HepG2 (cell line): Measurements from ENCODE around the gene MIEF1. TPM values are rescaled to one million over a fixed set of nuclear protein-coding genes. Genes with fewer than 3 reads are reported as not detected.
A peak's percentile ranks its signal among the peaks of the same experiment; 100 is the strongest.

Experiments
- ATAC-seq: fragments of 200-7000 bp; cut with Tn5 transposase; 3 replicates; pipeline ENCODE4 v1.9.1; 2020; ENCODE audit warnings: mild to moderate bottlenecking, moderate library complexity
- BruUV-seq: library from RNA; stranded (reverse); fragments of 400-500 nt; replicated peaks from 2 replicates; lab custom pipeline; 2021; lab: Mats Ljungman, UMichigan
- CTCF ChIA-PET: fragments of 300-600 bp; formaldehyde crosslinking; extraction: SDS; loops from one replicate; lab custom pipeline; 2021; ENCODE audit warnings: low total read pairs, inconsistent platforms, low intra/inter-chr PET ratio; lab: Yijun Ruan, JAX
- POLR2A ChIA-PET: fragments of 350-600 bp; sonication (Branson Sonifier 250); formaldehyde crosslinking; loops from one replicate; lab custom pipeline; 2020; ENCODE audit warnings: antibody characterized with exemption, inconsistent platforms; lab: Yijun Ruan, JAX
- DNase-seq: peaks from one replicate; pipeline ENCODE4 v3.0.0-alpha.2; 2015; ENCODE audit warnings: low spot score
- FAIRE-seq: peaks from 3 replicates; lab custom pipeline; 2011; peaks lifted over from hg19 to GRCh38; lab: Jason Lieb, UNC
- H2AFZ ChIP-seq: one replicate; pipeline ENCODE4 v1.6.1; 2011; ENCODE audit warnings: low read length, inconsistent platforms
- H3K27ac ChIP-seq: fragments of 300-600 bp; 3 replicates; pipeline ENCODE4 v1.8.0; 2011; ENCODE audit warnings: mixed run types, mild to moderate bottlenecking, mixed read lengths, low read length, inconsistent platforms; ENCODE audit not compliant: insufficient read depth; ENCODE audit errors: extremely low read length
- H3K27me3 ChIP-seq, 2 experiments: fragments of 200-600 bp in 1 of 2; 2 replicates in 1 of 2; 3 replicates in 1 of 2; pipeline versions ENCODE4 v1.6.0 to v1.8.0; 2011; ENCODE audit warnings: low read length in 2 of 2, mild to moderate bottlenecking in 2 of 2, moderate library complexity in 2 of 2, inconsistent platforms in 1 of 2; ENCODE audit not compliant: insufficient read depth in 2 of 2, control insufficient read depth in 1 of 2
- H3K36me3 ChIP-seq, 2 experiments: fragments of 200-600 bp in 1 of 2; replicated peaks in 1 of 2; 2 replicates in 1 of 2; 3 replicates in 1 of 2; pipeline versions ENCODE4 v1.5.1 to v1.8.0; 2011; ENCODE audit warnings: low read length in 2 of 2, inconsistent platforms in 1 of 2; ENCODE audit not compliant: insufficient read depth in 2 of 2, control insufficient read depth in 1 of 2
- H3K4me1 ChIP-seq: 2 replicates; pipeline ENCODE4 v1.5.1; 2012; ENCODE audit warnings: low read length, inconsistent platforms; ENCODE audit not compliant: insufficient read depth
- H3K4me2 ChIP-seq: 2 replicates; pipeline ENCODE4 v1.6.0; 2011; ENCODE audit warnings: low read depth, low read length, inconsistent platforms
- H3K4me3 ChIP-seq, 3 experiments: fragments of 200-600 bp in 1 of 3; sonication (generic), shearing (Covaris generic) in 1 of 3; replicated peaks in 1 of 3; 2 replicates each; pipeline ENCODE4 v1.5.1; 2011 to 2016; ENCODE audit warnings: low read length in 3 of 3, inconsistent platforms in 2 of 3, low read depth in 2 of 3, mild to moderate bottlenecking in 2 of 3, control low read depth in 1 of 3, mixed read lengths in 1 of 3; ENCODE audit not compliant: insufficient read depth in 1 of 3
- H3K79me2 ChIP-seq: one replicate; pipeline ENCODE4 v1.6.1; 2011; ENCODE audit warnings: low read length, inconsistent platforms; ENCODE audit not compliant: insufficient read depth
- H3K9ac ChIP-seq: 2 replicates; pipeline ENCODE4 v1.6.0; 2011; ENCODE audit warnings: mild to moderate bottlenecking, low read depth, low read length, inconsistent platforms; ENCODE audit not compliant: insufficient read depth
- H3K9me3 ChIP-seq: 2 replicates; pipeline ENCODE4 v1.5.1; 2012; ENCODE audit warnings: mild to moderate bottlenecking, low read length
- H4K20me1 ChIP-seq: 2 replicates; pipeline ENCODE4 v1.6.0; 2011; ENCODE audit warnings: inconsistent platforms, mild to moderate bottlenecking, low read length, moderate library complexity; ENCODE audit not compliant: insufficient read depth
- CEBPB ChIP-seq: IDR thresholded peaks from 2 replicates; pipeline ENCODE4 v1.6.1; 2011; ENCODE audit warnings: low read depth, low read length, improper control_type of control experiment, borderline replicate concordance
- NFRKB ChIP-seq: fragments of 450-650 bp; IDR thresholded peaks from 2 replicates; pipeline ENCODE4 v1.6.1; 2017
- SKI ChIP-seq: fragments of 450-650 bp; IDR thresholded peaks from one replicate; pipeline ENCODE4 v1.6.1; 2018; ENCODE audit warnings: mild to moderate bottlenecking; ENCODE audit not compliant: partially characterized antibody
- ZFX ChIP-seq: sonication (generic); formaldehyde crosslinking; IDR thresholded peaks from 2 replicates; pipeline ENCODE4 v1.4.0; 2020; ENCODE audit warnings: mild to moderate bottlenecking, low read depth, missing genetic modification reagents, moderate library complexity
- ZNF121 ChIP-seq: sonication (generic); formaldehyde crosslinking; IDR thresholded peaks from 2 replicates; pipeline ENCODE4 v1.5.0; 2020; ENCODE audit warnings: mild to moderate bottlenecking, missing genetic modification reagents
- ZNF780A ChIP-seq: sonication (generic); formaldehyde crosslinking; IDR thresholded peaks from 2 replicates; pipeline ENCODE4 v1.8.0; 2022; ENCODE audit warnings: mild to moderate bottlenecking, missing genetic modification reagents, moderate library complexity
- WGBS: methylation state at CpG from one replicate; pipeline ENCODE4 v1.1.6; 2017; ENCODE audit warnings: low lambda C conversion rate; 5-methylcytosine and 5-hydroxymethylcytosine counted together
- in situ Hi-C: cut with HindIII; loops from 2 replicates; pipeline ENCODE4 v1.10.0; 2017; ENCODE audit warnings: low pct_unique_long_range_greater_than_20kb; ENCODE audit not compliant: extremely low pct_ligation_motif_present
- intact Hi-C: fragments of 100-400 bp; cut with micrococcal nuclease; formaldehyde crosslinking; loops from one replicate; pipeline ENCODE4 v1.10.0; 2022; ENCODE audit not compliant: unreplicated experiment
- polyA plus RNA-seq, 8 experiments: library from polyadenylated mRNA; depleted of rRNA in 3 of 8; stranded (reverse) in 7 of 8; unstranded in 1 of 8; fragments of >200 nt; fragmentation: Illumina TruSeq in 4 of 8; extraction: Trizol in 4 of 8; gene quantifications; 2 replicates each; pipeline versions ENCODE4 v1.2.1 to v1.2.3, GENCODE V29; 2011 to 2016; ENCODE audit warnings: low read depth in 4 of 8, missing spikeins in 1 of 8, mixed read lengths in 1 of 8; ENCODE audit not compliant: insufficient read depth in 1 of 8
- total RNA-seq, 5 experiments: library from RNA; depleted of rRNA; stranded (reverse); fragments of >200 nt; fragmentation: Illumina TruSeq; extraction: Trizol; gene quantifications; 2 replicates each; pipeline ENCODE4 v1.2.3, GENCODE V29; 2016; ENCODE audit warnings: low read depth in 1 of 5
- TF ChIP-seq, protein P1 (sequence below): sonication (generic); formaldehyde crosslinking; IDR thresholded peaks from 2 replicates; pipeline ENCODE4 v1.9.0; 2021; ENCODE audit warnings: missing genetic modification reagents, mild to moderate bottlenecking, borderline replicate concordance
- TF ChIP-seq, protein P2 (sequence below): sonication (generic); formaldehyde crosslinking; IDR thresholded peaks from 2 replicates; pipeline ENCODE4 v1.5.0; 2020; ENCODE audit warnings: mild to moderate bottlenecking, missing genetic modification reagents, borderline replicate concordance

The MIEF1 gene
- total and polyA plus RNA-seq, 2 of the 13 experiments (the other 11 are each of a cell fraction or from before 2014, with no cell fraction given), result 21.7 to 34.8 TPM

DNA sequence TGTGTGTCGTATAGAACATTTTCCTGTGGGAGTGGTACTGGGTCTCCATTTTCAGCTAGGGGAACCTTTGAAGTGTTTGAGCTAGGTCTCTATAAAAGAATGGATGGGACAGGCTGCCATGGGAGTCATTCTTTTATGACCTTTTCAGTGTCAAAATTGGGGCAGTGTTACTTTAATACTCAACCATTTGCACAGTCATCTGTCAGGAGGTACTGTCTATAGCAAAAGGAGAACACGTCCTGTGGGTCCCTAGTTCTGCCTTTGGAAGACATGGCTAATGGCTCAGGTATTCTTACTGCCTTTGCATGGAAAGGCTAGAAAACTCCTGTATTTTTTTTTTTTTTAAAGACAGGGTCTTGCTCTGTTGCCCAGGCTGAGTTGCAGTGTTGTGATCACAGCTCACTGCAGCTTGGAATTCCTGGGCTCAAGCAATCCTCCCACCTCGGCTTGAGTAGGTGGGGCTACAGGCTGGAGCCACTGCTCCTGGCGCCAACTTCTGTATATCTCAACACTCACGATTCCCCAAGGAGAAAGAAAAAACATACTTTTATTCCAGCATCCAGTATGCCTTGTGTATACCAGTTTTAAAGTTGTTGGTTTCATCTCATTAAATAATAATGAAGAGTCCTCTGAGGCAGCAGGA lies 16.2 kb downstream of the MIEF1 start:
- H3K36me3 ChIP-seq, result peaks cover 32 to 57% of the 10 kb centered on the region in 2 experiments
- POLR2A ChIA-PET, result interaction anchor here (0.7 to 4.2 kb wide), 5 partner anchors 10 to 22 kb away, joined by 3 to 41 read pairs (median 6); partner anchors contain the start of gene MIEF1
- no peak overlapping the region for H3K27ac ChIP-seq
- no peak overlapping the region for H2AFZ ChIP-seq
- WGBS, result 83% methylated on average over 5 of the region's 5 CpGs
- peak overlapping the region; percentile 100 for H3K9ac ChIP-seq
- H3K27me3 ChIP-seq, result no peaks in the 10 kb centered on the region; a peak in 1 of 5 replicates
- H3K4me1 ChIP-seq, result peaks cover 38% of the 10 kb centered on the region
- intact Hi-C loops (no loop called here), in situ Hi-C loops (no loop called here)
- peak overlapping the region; percentile 98 for H3K4me2 ChIP-seq
- peak overlapping the region; percentile 79 to 100 (median 89); a peak in 4 of 6 replicates for H3K4me3 ChIP-seq
- peaks cover 43% of the 10 kb centered on the region for H3K79me2 ChIP-seq
- TF ChIP-seq CEBPB (no peak), ZNF121 (CRISPR knock-in tag) (peak; percentile 80), ZFX (CRISPR knock-in tag) (no peak), ZNF780A (CRISPR knock-in tag) (no peak), NFRKB (no peak), SKI (no peak)
- TF ChIP-seq, protein P1, sequence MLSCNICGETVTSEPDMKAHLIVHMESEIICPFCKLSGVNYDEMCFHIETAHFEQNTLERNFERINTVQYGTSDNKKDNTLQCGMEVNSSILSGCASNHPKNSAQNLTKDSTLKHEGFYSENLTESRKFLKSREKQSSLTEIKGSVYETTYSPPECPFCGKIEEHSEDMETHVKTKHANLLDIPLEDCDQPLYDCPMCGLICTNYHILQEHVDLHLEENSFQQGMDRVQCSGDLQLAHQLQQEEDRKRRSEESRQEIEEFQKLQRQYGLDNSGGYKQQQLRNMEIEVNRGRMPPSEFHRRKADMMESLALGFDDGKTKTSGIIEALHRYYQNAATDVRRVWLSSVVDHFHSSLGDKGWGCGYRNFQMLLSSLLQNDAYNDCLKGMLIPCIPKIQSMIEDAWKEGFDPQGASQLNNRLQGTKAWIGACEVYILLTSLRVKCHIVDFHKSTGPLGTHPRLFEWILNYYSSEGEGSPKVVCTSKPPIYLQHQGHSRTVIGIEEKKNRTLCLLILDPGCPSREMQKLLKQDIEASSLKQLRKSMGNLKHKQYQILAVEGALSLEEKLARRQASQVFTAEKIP (CRISPR knock-in tag), result no peak
- TF ChIP-seq, protein P2, sequence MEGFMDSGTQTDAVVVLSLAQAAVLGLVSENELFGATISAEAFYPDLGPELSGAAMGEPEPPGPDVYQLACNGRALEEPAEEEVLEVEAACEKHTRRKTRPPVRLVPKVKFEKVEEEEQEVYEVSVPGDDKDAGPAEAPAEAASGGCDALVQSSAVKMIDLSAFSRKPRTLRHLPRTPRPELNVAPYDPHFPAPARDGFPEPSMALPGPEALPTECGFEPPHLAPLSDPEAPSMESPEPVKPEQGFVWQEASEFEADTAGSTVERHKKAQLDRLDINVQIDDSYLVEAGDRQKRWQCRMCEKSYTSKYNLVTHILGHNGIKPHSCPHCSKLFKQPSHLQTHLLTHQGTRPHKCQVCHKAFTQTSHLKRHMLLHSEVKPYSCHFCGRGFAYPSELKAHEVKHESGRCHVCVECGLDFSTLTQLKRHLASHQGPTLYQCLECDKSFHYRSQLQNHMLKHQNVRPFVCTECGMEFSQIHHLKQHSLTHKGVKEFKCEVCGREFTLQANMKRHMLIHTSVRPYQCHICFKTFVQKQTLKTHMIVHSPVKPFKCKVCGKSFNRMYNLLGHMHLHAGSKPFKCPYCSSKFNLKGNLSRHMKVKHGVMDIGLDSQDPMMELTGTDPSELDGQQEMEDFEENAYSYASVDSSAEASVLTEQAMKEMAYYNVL (CRISPR knock-in tag), result no peak
- peak; percentile 21 for FAIRE-seq
- ATAC-seq, result no peak
- no peaks in the 10 kb centered on the region for H3K9me3 ChIP-seq
- BruUV-seq, result no TSS peak
- CTCF ChIA-PET, result no interaction called here
- H4K20me1 ChIP-seq, result peaks cover 43% of the 10 kb centered on the region
- no peak for DNase-seq
